ENCODE results near the gene BDH2.

DNA sequence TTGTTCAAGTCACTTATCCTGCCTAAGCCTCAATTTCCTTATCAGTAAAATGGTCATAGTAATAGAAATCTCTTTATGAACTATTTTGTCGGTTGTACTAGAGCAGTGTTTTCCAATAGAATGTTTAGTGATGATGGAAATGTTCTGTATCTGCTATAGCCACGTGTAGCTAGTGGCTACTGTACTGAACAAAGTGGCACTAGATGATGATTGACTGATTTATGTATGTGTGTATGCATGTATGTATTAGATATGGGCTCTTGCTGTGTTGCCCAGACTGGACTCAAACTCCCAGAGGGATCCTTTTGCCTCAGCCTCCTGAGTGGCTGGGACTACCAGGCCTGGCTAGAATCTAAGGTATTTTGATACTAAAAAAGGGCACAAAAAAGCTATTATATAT, 55.5 kb downstream of the BDH2 start:
- TF ChIP-seq CTCF (IDR thresholded peaks at IDR 0.05; ENCODE audit: poor library complexity, severe bottlenecking) (no peak), EP300 (conservative IDR thresholded peaks at IDR 0.05; ENCODE audit: poor library complexity, severe bottlenecking) (no peak), EZH2 (IDR thresholded peaks at IDR 0.05; ENCODE audit: borderline replicate concordance, insufficient read depth, low read length, poor library complexity, severe bottlenecking) (no peak), RAD21 (conservative IDR thresholded peaks at IDR 0.05) (no peak), TAF1 (IDR thresholded peaks at IDR 0.05; ENCODE audit: low read depth) (no peak), POLR2AphosphoS5 (IDR thresholded peaks at IDR 0.05) (no peak), SMC3 (conservative IDR thresholded peaks at IDR 0.05; ENCODE audit: poor library complexity) (no peak), MXI1 (conservative IDR thresholded peaks at IDR 0.05; ENCODE audit: poor library complexity, severe bottlenecking) (no peak)
- TF ChIP-seq, protein P1, sequence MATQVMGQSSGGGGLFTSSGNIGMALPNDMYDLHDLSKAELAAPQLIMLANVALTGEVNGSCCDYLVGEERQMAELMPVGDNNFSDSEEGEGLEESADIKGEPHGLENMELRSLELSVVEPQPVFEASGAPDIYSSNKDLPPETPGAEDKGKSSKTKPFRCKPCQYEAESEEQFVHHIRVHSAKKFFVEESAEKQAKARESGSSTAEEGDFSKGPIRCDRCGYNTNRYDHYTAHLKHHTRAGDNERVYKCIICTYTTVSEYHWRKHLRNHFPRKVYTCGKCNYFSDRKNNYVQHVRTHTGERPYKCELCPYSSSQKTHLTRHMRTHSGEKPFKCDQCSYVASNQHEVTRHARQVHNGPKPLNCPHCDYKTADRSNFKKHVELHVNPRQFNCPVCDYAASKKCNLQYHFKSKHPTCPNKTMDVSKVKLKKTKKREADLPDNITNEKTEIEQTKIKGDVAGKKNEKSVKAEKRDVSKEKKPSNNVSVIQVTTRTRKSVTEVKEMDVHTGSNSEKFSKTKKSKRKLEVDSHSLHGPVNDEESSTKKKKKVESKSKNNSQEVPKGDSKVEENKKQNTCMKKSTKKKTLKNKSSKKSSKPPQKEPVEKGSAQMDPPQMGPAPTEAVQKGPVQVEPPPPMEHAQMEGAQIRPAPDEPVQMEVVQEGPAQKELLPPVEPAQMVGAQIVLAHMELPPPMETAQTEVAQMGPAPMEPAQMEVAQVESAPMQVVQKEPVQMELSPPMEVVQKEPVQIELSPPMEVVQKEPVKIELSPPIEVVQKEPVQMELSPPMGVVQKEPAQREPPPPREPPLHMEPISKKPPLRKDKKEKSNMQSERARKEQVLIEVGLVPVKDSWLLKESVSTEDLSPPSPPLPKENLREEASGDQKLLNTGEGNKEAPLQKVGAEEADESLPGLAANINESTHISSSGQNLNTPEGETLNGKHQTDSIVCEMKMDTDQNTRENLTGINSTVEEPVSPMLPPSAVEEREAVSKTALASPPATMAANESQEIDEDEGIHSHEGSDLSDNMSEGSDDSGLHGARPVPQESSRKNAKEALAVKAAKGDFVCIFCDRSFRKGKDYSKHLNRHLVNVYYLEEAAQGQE (IDR thresholded peaks at IDR 0.05; ENCODE audit: borderline replicate concordance), result no peak
